GM12801 (cell line): Measurements from ENCODE around the gene FAM174B.

Experiments
- CTCF ChIP-seq: IDR thresholded peaks from one replicate; pipeline ENCODE4 v1.5.1; 2011; ENCODE audit warnings: control low read depth; ENCODE audit not compliant: insufficient read length; ENCODE audit errors: extremely low read depth

FAM174B gene

DNA sequence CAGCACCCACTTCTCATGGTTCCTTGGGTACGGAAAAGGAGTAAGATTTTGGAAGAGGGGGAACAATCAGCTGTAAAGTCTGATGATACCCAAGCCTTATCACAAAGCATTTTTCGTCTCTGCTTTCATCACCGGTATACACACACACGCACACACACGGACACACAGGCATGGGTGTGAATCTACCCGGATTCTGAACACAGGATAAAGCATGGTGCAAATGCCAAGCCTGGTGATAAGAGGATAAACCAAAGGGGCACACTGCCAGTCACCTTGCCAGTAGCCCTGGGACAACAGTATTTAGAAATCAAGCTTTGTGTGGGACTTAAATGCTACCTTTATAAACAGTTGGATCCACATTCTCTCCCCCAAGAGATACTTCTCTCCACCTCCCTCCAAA is 22.2 kb downstream of the FAM174B start:
- no peak for TF ChIP-seq CTCF

- TF ChIP-seq CTCF, result no peak
Measured at GRCh38 chr15:92633001-92633400, 22.6 kb downstream of the FAM174B start.

GRCh38 chr15:92631721-92632120 is 23.9 kb downstream of the FAM174B start:
- no peak for TF ChIP-seq CTCF

- no peak for TF ChIP-seq CTCF
Measured at GRCh38 chr15:92629975-92630626, 25.5 kb downstream of the FAM174B start.

DNA sequence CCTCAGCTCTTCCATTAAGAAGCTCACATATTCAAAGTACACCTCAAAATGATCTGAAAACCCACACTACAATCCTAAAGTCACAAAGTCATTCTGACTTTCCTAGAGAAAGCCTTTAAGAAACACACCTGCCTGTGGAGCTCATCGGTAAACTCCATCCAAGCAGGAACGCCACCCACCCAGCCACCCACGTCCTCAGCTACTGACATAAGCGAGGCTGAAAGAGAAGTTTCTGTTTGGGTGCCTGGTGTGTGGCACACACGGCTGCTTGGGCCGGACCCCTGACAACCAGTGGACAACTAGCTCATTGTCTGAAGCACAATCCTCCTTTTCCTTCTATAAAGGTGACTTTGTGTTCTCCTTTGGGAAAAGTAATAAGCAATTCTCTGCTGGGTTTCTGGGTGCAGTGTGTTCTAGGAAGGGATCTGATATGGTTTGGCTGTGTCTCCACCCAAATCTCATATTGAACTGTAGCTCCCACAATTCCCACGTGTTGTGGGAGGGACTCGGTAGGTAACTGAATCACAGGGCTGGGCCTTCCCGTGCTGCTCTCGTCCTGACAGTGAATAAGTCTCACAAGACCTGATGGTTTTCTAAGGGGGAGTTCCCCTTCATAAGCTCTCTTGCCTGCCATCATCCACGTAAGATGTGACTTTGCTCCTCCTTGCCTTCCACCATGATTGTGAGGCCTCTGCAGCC is 26.1 kb downstream of the FAM174B start:
- no peak for TF ChIP-seq CTCF

DNA sequence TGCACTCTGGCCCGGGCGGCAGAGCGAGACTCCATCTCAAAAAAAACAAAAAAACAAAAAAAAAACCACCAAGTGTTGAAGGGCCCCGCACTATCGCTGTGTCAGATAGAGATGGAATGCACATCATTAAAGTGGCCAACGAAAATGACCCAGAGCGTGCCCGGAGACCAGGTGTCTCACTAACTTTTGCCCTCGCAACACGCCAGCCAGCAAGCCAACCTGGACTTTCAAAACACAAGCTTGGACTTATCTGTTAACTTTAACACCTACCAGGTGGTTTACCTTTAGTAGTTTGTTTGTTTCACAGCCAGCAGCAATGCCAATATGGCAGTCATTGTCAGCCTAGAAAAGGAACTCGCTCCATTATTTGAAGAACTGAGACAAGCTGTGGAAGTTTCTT is 28.6 kb downstream of the FAM174B start:
- TF ChIP-seq CTCF, result no peak

GRCh38 chr15:92625251-92625980 is 30.2 kb downstream of the FAM174B start:
- no peak for TF ChIP-seq CTCF
